HG03060 (cell line): Measurements from ENCODE around the gene OR1E1.
"Not testable (repeated sequence)": the region's sequence is repeated elsewhere in the genome, so short reads cannot be mapped to it uniquely, and the experiment has no call there.

Experiments
- ATAC-seq: cut with Tn5 transposase; IDR thresholded peaks from one replicate; pipeline ENCODE4 v1.9.1; 2021; ENCODE audit warnings: low read depth, moderate number of reproducible peaks; ENCODE audit not compliant: unreplicated experiment

OR1E1 gene, protein sequence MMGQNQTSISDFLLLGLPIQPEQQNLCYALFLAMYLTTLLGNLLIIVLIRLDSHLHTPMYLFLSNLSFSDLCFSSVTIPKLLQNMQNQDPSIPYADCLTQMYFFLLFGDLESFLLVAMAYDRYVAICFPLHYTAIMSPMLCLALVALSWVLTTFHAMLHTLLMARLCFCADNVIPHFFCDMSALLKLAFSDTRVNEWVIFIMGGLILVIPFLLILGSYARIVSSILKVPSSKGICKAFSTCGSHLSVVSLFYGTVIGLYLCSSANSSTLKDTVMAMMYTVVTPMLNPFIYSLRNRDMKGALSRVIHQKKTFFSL

DNA sequence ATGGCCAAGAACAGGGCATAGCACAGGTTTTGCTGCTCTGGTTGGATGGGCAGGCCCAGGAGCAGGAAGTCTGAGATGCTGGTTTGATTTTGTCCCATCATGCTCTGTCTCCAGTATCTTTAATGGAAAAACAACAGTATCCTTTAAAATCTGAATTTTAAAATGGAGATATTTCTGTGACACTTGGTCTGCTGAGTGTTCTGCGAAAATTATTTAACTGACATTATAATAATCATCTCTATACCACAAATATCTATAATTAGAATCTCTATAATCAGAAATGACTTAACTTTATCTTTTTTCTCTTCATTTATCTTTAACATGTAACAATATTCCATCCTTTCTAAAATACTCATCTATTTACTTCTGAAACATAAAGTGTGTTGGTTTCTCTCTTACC, at the start of gene OR1E1:
Gene OR1E1 (minus strand): TSS at position 101 of the 400 bp plus-strand sequence. CDS start 0 bp downstream, at position 101.
- ATAC-seq = no peak

DNA sequence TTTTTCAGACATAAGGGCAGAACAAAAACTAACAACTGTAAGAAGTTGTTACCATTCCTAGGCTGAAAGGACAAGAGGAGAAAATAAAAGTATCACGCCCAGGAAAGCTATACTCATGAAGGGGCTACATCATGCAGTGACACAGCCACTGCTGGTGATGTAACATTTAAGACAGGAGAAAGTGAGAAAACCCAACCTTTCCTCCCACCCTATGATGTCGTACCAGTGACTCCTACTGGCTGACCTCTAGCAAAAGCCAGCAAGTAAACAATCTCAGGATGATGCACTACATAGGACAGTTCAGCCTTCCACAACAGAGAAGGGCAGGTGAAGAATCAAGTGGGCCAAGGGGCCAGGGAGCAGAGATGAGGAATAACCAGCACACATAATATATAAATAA, 49.4 kb upstream of the OR1E1 start:
- ATAC-seq = no peak

DNA sequence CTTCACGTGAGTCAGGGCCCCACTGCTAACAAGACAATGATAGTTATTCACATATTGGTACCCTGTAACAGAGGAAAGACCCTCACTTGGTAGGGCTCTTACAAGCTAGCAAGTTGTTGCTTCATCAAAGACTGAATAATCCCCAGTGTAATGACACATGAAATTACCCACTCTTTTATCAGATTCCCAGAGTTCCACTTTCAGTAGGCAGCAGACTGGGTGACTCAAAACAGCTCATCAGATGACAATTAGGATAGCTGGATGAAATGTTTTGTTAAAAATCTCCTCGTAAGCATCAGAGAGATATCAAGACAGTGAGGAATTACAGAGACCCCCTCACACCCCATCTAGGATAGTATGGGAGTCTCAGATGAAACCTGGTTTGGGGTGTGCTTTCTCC, 42.2 kb upstream of the OR1E1 start:
- ATAC-seq = no peak

DNA sequence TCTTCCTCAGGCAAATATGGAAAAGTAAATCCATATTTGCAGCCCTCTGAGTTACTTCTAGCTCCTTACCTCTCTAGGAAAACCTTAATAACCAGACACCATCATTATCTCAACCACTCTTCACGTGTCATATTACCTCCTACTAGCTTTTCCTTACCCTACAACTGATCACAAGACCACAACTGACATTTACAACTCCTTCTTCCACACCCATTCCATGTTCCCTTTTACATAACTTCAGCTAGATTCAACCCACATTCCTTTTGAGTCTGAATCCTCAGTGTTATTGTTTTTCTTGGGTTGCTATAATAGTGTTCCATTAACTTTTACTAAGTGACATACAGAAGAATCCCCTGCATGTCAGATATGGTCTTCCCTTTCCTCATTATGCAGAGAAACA, 40.2 kb upstream of the OR1E1 start:
- no peak for ATAC-seq

DNA sequence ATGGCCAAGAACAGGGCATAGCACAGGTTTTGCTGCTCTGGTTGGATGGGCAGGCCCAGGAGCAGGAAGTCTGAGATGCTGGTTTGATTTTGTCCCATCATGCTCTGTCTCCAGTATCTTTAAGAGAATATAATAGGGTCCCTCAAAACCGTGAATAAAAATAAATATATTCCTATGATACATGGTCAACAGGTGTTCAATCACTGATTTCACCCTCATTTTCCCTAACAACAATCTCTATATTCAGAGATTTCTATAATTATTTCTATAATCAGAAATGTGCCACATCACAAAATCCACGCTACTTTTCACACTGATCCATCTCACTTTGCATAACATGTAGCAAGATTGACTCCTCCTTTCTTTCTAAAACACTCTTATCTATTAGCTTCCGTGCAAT, 35.5 kb upstream of the OR1E1 start, which contains the start of gene OR1E2:
Gene OR1E2 (minus strand): TSS at position 101 of the 400 bp plus-strand sequence. CDS start 0 bp downstream, at position 101.
- ATAC-seq = no peak

DNA sequence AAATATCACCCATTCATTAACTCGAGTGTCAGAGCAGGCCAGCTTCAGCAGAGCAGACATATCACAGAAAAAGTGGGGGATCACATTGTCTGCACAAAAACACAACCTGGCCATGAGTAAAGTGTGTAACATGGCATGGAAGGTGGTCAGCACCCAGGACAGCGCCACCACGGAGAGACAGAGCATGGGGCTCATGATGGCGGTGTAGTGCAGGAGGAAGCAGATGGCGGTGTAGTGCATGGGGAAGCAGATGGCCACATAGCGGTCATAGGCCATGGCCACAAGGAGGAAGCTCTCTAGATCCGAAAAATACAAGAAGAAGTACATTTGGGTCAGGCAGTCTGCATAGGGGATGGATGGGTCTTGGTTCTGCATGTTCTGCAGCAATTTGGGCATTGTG, 35.0 kb upstream of the OR1E1 start:
- not testable (repeated sequence) for ATAC-seq

DNA sequence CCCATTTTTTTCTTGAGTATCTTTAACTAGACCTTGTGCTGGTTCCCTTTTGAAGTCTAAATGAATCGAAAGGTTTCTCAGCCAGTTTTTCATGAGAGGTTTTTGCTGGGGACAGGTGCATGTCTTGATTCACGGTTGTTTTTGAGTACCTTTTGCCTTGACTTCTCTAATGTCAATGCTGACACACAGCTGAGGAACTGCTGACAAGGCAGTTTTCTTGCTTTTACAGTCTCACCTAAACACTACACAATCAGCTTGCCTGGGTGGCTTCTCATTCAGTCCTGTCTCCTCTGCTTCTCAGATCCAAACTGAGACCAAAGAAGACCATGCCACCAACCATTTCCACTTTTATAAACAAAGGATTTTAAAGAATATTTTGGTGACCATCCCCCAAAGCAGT, 20.0 kb upstream of the OR1E1 start:
- no peak for ATAC-seq

DNA sequence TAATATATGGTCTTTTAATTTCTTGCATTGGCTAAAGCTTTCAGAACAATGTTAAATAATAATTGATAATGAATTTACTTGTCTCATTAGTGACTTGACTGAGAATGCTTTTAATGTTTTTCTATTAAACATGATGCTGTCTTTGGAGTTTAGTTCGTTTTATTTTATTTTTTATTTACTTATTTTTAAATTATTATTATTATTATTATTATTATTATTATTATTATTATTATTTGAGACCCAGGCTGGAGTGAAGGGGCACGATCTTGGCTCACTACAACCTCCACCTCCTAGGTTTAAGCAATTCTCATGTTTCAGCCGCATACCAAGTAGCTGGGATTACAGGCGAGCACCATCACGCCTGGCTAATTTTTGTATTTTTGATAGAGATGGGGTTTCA, 17.4 kb upstream of the OR1E1 start:
- ATAC-seq = no peak

DNA sequence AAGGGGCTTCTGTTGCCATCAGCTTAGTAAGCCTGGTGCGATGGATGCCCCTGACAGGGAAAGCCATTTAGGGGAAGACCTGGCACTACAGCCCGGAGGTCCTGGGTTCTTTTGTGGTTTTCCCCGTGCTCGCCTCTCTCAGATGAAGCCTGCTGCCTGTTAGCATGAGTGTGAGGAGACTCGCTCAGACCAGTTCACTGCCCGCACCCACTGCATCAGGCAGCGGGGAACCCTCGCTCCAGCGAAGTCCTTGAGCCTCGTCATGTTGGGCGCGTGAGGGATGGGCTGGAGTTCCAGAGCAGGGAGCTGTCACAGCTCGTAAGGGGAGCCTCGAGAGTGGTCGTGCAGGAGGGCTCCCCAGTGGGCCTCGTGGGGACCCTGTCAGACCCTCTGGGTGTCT, 14.0 kb upstream of the OR1E1 start:
- not testable (repeated sequence) for ATAC-seq

DNA sequence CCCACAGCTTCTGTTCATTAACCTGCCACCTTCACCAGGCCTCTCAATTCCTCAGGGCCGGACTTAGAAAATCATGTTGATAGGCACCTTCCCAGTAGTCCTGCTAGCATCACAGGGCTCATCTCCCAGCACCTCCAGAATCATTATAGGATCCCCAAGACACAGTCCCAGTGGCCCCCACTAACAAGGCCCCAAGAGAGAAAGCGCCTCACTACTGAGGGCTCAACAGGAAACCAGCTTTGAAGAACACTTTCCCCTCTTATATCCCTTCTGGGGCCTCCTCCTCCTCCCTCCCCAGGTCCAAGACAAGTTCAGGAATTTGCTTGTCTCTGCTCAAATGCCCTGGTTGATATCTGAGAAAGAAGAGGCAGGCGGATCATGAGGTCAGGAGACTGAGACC, 12.9 kb upstream of the OR1E1 start, which contains the start of gene OR3A3:
Gene OR3A3 (plus strand): TSS at position 301 of the 400 bp plus-strand sequence.
- no peak for ATAC-seq

DNA sequence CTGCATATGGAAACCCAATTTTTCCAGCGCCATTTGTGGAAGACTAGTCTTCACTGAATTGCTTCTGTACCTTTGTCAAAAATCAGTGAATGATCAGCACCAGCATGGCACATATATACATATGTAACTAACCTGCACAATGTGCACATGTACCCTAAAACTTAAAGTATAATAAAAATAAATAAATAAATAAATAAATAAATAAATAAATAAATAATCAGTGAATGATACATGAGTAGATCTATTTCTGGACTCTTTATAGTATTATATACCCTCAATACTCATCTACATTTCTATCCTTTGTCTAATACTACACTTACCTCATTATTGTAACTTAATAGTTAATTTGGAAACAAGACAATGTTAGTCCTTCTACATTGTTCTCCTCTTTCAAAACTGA, 5.6 kb upstream of the OR1E1 start:
- not testable (repeated sequence) for ATAC-seq

DNA sequence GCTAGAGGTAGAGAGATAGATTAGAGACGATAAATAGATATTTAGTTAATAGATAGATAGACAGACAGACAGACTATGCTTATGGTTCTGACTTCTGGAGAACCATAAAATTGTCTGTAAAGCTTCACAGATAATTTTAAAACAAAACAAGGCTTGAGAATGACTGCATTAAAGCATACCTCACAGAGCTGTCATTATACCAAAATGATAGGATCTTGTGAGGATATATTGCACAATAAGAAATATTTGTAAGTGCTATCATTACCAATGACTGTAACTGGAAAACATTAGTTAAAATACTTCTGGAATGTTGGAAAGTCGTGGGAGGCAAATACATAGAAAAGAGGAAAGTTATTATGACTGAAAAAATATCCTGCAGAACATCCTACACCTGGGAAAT, 3.6 kb upstream of the OR1E1 start:
- ATAC-seq = no peak

DNA sequence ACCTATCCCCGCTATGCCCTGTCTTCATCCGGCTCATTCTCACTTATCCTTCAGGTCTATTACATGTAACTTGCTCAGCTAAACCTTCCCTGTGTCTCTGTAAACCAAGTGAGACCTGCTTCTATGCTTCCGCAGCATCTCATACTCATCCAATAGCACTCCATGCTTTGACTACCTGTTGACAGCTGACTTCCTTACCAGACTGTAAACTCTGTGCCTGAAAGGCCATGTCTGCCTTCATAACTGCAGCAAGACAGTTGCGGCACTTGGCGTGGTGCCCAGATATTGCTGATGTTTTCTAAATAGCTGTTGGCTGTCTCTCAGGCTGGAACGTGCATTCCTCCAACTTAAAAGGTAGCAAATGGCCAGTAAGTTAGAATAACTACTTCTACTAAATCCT, 1.8 kb upstream of the OR1E1 start:
- ATAC-seq = no peak

DNA sequence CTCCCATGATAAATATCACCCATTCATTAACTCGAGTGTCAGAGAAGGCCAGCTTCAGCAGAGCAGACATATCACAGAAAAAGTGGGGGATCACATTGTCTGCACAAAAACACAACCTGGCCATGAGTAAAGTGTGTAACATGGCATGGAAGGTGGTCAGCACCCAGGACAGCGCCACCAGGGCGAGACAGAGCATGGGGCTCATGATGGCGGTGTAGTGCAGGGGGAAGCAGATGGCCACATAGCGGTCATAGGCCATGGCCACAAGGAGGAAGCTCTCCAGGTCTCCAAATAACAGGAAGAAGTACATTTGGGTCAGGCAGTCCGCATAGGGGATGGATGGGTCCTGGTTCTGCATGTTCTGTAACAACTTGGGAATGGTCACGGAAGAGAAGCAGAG, 409 bp downstream of the OR1E1 start:
- ATAC-seq = not testable (repeated sequence)

DNA sequence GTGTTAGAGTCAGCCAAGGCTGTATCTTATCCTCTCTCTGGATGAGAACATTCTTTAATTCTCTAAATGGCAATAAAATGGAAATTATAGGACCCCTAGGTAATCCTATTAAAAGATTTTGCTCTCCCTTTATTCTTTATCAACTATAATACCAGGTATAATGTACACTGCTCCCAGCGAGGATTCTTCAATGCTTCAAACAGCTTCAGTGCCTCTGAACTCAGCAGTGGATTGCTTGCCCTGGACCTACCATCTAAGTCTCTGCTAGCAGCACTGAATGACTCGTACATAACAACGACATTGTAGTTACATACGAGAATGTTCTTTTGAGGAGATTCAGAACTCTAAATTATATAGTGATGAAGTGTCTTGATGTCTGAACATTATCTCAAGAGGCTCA, 8.4 kb downstream of the OR1E1 start:
- ATAC-seq = no peak

DNA sequence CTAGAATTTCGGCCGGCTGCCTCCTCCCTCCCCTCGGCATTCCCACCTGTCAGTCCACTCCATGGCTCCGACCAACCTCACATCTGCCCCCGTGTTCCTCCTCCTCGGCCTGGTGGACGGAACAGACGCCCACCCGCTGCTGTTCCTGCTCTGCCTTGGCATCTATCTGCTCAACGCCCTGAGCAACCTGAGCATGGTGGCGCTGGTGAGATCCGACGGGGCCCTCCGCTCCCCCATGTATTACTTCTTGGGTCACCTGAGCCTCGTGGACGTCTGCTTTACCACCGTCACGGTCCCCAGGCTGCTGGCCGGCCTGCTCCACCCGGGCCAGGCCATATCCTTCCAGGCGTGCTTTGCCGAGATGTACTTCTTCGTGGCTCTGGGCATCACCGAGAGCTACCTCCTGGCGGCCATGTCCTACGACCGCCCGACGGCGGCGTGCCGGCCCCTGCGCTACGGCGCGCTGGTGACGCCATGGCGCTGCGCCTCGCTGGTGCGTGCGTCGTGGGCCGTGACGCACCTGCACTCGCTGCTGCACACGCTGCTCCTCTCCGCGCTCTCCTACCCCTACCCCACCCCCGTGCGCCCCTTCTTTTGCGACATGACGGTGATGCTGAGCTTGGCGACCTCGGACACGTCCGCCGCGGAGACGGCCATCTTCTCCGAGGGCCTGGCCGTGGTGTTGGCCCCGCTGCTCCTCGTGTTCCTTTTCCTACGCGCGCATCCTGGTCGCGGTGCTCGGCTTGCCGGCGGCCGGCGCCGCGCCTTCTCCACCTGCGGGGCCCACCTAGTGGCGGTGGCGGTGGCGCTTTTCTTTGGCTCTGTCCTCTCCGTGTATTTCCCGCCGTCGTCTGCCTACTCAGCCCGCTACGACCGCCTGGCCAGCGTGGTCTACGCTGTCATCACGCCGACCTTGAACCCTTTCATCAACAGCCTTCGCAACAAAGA, 12.1 kb downstream of the OR1E1 start, which contains the start of gene OR3A2:
Gene OR3A2 (minus strand): TSS at position 440 of the 948 bp plus-strand sequence.
- ATAC-seq = no peak

DNA sequence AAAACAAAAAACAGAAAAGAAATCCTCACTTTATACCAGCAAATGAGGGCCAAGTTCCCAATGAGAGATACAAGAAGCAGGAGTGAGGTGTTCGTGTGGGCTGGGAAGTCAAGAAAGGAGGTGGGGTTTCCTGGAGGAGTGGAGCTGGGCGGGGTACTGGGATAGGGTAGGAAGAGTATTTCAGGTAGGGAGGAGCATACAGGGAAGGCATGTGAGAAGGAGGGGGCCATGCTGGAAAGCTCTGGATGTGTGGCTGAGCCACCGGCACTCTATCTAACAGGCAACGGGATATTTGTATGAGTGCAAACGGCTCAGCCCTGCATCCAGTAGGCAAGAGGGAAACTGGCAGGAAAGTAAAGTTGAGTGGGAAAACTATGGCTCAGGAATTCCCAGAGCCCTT, 16.3 kb downstream of the OR1E1 start:
- no peak for ATAC-seq

DNA sequence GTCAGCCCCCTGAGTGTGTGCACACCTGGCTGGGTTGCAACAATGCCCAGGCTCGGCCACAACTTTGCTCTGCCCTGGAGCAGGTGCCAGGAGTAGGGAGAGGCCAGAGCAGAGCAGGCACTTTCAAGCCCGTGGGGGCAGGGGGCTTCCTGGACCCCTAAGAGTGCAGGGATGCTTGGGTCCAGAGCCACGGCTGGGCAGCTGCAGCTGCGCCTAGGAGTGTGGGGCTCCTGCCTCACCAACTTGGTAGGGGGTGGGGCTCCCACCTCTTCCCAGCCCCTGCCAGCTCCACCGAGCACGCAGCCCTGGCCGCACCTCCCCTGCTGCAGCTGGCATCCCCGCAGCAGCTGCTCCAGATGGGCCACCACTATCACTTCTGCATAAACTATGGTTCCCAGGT, 19.9 kb downstream of the OR1E1 start:
- no peak for ATAC-seq

DNA sequence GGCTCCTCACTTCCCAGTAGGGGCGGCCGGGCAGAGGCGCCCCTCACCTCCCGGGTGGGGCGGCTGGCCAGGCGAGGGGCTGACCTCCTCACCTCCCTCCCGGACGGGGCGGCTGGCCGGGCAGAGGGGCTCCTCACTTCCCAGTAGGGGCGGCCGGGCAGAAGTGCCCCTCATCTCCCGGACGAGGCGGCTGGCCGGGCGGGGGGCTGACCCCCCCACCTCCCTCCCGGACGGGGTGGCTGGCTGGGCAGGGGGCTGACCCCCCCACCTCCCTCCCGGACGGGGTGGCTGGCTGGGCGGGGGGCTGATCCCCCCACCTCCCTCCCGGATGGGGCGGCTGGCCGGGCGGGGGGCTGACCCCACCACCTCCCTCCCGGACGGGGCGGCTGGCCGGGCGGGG, 27.0 kb downstream of the OR1E1 start:
- ATAC-seq = not testable (repeated sequence)
